ENCODE data around the gene AOAH. TPM values are rescaled to one million over a fixed set of nuclear protein-coding genes. Genes with fewer than 3 reads are reported as not detected.

The AOAH gene
- total RNA-seq, 1 experiment from 2014 or later, result 0.39 TPM

- Mint-ChIP-seq H3K27ac (0 out of 7 replicates have a peak overlapping the region, but pooled peaks of 1 of the 3 experiments have one; percentile 31), H3K4me3 (no peak overlapping the region), H3K36me3 (ENCODE audit: insufficient read depth in 1 of 3, low read depth in 3 of 3) (peaks cover 0 to 29% (median 7%) of the 10 kb centered on the region in 3 experiments; a peak in 4 of 7 replicates), H3K27me3 (ENCODE audit: low read depth) (no peaks in the 10 kb centered on the region), H3K9me3 (peaks cover 14 to 17% of the 10 kb centered on the region in 2 experiments; a peak in 4 of 5 replicates), H3K4me1 (peaks cover 52 to 60% of the 10 kb centered on the region in 2 experiments)
- Histone ChIP-seq H2BK5ac (ENCODE audit: insufficient read length, low read length) (no peak overlapping the region), H3K23ac (ENCODE audit: insufficient read length, low read depth, low read length) (no peak overlapping the region), H3K4ac (ENCODE audit: low read depth, low read length) (no peak overlapping the region), H3K18ac (ENCODE audit: insufficient read length, low read depth, low read length) (no peak overlapping the region), H3K9me3 (ENCODE audit: control insufficient read depth, low read depth, low read length) (no peaks in the 10 kb centered on the region), H3K56ac (ENCODE audit: insufficient read length, low read depth, low read length) (no peak overlapping the region), H3K27ac (ENCODE audit: insufficient read length, low read depth, low read length) (no peak overlapping the region), H2AK5ac (ENCODE audit: insufficient read length, low read length) (no peak overlapping the region), H2BK15ac (ENCODE audit: low read depth, low read length) (no peak overlapping the region), H3K4me2 (ENCODE audit: insufficient read depth, insufficient read length, low read length) (no peak overlapping the region), H4K20me1 (ENCODE audit: control insufficient read depth, insufficient read depth, insufficient read length) (no peaks in the 10 kb centered on the region), H3K4me1 (ENCODE audit: insufficient read depth, low read length) (peaks cover 5% of the 10 kb centered on the region), H4K91ac (ENCODE audit: insufficient read length, low read depth, low read length) (no peak overlapping the region), H3K23me2 (ENCODE audit: insufficient read length, low read depth, low read length, poor library complexity, severe bottlenecking) (no peaks in the 10 kb centered on the region), H3K79me1 (ENCODE audit: insufficient read depth, low read depth, low read length, poor library complexity, severe bottlenecking) (no peaks in the 10 kb centered on the region), H2BK20ac (ENCODE audit: low read depth, low read length, poor library complexity, severe bottlenecking) (no peak overlapping the region), H4K5ac (ENCODE audit: insufficient read length, low read depth, low read length) (no peak overlapping the region), H3K14ac (ENCODE audit: insufficient read depth, low read length) (no peak overlapping the region), H2AFZ (ENCODE audit: low read length) (no peak overlapping the region), H3K27me3 (ENCODE audit: insufficient read depth, low read length) (no peaks in the 10 kb centered on the region), H3K9ac (ENCODE audit: extremely low read depth, insufficient read length, low read length) (no peak overlapping the region), H2BK120ac (ENCODE audit: low read depth, low read length, poor library complexity, severe bottlenecking) (no peak overlapping the region), H3K79me2 (ENCODE audit: insufficient read depth, low read length) (no peaks in the 10 kb centered on the region), H4K8ac (replicated peaks; ENCODE audit: insufficient read length, low read depth, low read length) (no peak overlapping the region), H2BK12ac (ENCODE audit: insufficient read length, low read depth, low read length) (no peak overlapping the region), H3T11ph (ENCODE audit: low read length) (no peak overlapping the region)
- no peak for TF ChIP-seq CTCF (conservative IDR thresholded peaks at IDR 0.05)
- DNase-seq, result no peak
- WGBS (ENCODE audit: extremely low coverage, insufficient read length, low lambda C conversion rate), result no CpG with 5 or more reads among the region's 11 CpGs
Observed at GRCh38 chr7:36570528-36571189, 153.6 kb downstream of the AOAH start.

Data from H9 (cell line).